DND-41 (cell line): ENCODE results near the gene PDZD11.
A peak's percentile ranks its signal among the peaks of the same experiment; 100 is the strongest.

Experiments used
- ATAC-seq: fragments of 200-7000 bp; cut with Tn5 transposase; 3 replicates; pipeline ENCODE4 v1.9.1; 2021; ENCODE audit warnings: low read depth; ENCODE audit not compliant: insufficient read depth
- DNase-seq: peaks from one replicate; pipeline ENCODE4 v3.0.0-alpha.2; 2020
- H2AFZ ChIP-seq: 2 replicates; pipeline ENCODE4 v1.6.0; 2012; ENCODE audit warnings: low read depth, low read length
- H3K27ac ChIP-seq: 2 replicates; pipeline ENCODE4 v1.5.1; 2012; ENCODE audit warnings: low read length, inconsistent platforms
- H3K27me3 ChIP-seq: fragments of 200-600 bp; sonication (generic); 2 replicates; pipeline ENCODE4 v1.6.0; 2012; ENCODE audit warnings: low read length, mild to moderate bottlenecking, inconsistent platforms; ENCODE audit not compliant: insufficient read depth, poor library complexity
- H3K36me3 ChIP-seq: 2 replicates; pipeline ENCODE4 v1.5.1; 2012; ENCODE audit warnings: low read length, inconsistent platforms; ENCODE audit not compliant: insufficient read depth
- H3K4me1 ChIP-seq: 2 replicates; pipeline ENCODE4 v1.5.1; 2012; ENCODE audit warnings: mild to moderate bottlenecking, low read length; ENCODE audit not compliant: insufficient read depth
- H3K4me2 ChIP-seq: 2 replicates; pipeline ENCODE4 v1.6.0; 2012; ENCODE audit warnings: mild to moderate bottlenecking, moderate library complexity, low read length, inconsistent platforms; ENCODE audit not compliant: insufficient read depth
- H3K4me3 ChIP-seq, 2 experiments: fragments of 200-600 bp in 1 of 2; shearing (Covaris generic) in 1 of 2; 2 replicates each; pipeline ENCODE4 v1.5.1; 2012 to 2016; ENCODE audit warnings: inconsistent platforms in 2 of 2, low read length in 2 of 2, mild to moderate bottlenecking in 2 of 2, low read depth in 1 of 2, moderate library complexity in 1 of 2
- H3K79me2 ChIP-seq: 2 replicates; pipeline ENCODE4 v1.6.0; 2012; ENCODE audit warnings: low read length, inconsistent platforms; ENCODE audit not compliant: insufficient read depth
- H3K9ac ChIP-seq: 2 replicates; pipeline ENCODE4 v1.6.0; 2012; ENCODE audit warnings: low read depth, mild to moderate bottlenecking, inconsistent platforms, low read length, moderate library complexity
- H3K9me3 ChIP-seq: 2 replicates; pipeline ENCODE4 v1.5.1; 2012; ENCODE audit warnings: low read length, moderate library complexity, mild to moderate bottlenecking, inconsistent platforms; ENCODE audit not compliant: insufficient read depth, severe bottlenecking
- H4K20me1 ChIP-seq: 2 replicates; pipeline ENCODE4 v1.6.0; 2012; ENCODE audit warnings: low read length; ENCODE audit not compliant: insufficient read depth
- EZH2 ChIP-seq: IDR thresholded peaks from 3 replicates; pipeline ENCODE4 v1.6.1; 2012; ENCODE audit warnings: borderline replicate concordance, low read depth, mild to moderate bottlenecking, moderate library complexity, low read length, inconsistent platforms; ENCODE audit not compliant: severe bottlenecking
- TF ChIP-seq, protein P1 (sequence below): IDR thresholded peaks from 2 replicates; pipeline ENCODE4 v1.5.1; 2012; ENCODE audit warnings: borderline replicate concordance, low read length, moderate library complexity, mild to moderate bottlenecking; ENCODE audit not compliant: poor library complexity, severe bottlenecking; ENCODE audit errors: extremely low read depth

The PDZD11 gene

DNA sequence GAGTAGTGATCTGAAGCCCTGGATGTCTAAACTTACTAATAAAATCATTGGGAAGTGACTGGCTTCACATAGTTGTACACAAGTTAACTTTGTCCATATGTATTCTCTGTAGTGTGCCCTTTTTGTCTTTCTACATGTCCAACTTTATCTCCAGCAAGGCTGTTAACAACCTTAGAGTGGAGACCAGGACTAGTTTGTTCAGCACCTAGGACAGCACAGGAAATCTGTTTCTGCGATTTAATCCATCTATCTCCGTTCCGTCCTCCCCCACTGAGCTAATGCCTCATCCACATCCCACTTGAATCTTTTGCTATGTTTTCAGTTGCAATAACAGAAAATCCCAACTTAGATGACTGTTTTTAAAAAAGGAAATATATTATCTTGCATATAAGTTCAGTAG is 24.9 kb downstream of the PDZD11 start:
- H3K9ac ChIP-seq: no peak overlapping the region
- H2AFZ ChIP-seq: no peak overlapping the region
- H3K4me3 ChIP-seq: no peak overlapping the region
- no peaks in the 10 kb centered on the region for H3K27me3 ChIP-seq
- DNase-seq (no peak), ATAC-seq (no peak)
- H3K79me2 ChIP-seq: no peaks in the 10 kb centered on the region
- H3K4me2 ChIP-seq: no peak overlapping the region
- H3K9me3 ChIP-seq: no peaks in the 10 kb centered on the region
- no peak for TF ChIP-seq EZH2
- TF ChIP-seq, protein P1, sequence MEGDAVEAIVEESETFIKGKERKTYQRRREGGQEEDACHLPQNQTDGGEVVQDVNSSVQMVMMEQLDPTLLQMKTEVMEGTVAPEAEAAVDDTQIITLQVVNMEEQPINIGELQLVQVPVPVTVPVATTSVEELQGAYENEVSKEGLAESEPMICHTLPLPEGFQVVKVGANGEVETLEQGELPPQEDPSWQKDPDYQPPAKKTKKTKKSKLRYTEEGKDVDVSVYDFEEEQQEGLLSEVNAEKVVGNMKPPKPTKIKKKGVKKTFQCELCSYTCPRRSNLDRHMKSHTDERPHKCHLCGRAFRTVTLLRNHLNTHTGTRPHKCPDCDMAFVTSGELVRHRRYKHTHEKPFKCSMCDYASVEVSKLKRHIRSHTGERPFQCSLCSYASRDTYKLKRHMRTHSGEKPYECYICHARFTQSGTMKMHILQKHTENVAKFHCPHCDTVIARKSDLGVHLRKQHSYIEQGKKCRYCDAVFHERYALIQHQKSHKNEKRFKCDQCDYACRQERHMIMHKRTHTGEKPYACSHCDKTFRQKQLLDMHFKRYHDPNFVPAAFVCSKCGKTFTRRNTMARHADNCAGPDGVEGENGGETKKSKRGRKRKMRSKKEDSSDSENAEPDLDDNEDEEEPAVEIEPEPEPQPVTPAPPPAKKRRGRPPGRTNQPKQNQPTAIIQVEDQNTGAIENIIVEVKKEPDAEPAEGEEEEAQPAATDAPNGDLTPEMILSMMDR: no peak
- H4K20me1 ChIP-seq: no peaks in the 10 kb centered on the region
- H3K36me3 ChIP-seq: no peaks in the 10 kb centered on the region
- H3K27ac ChIP-seq: no peak overlapping the region
- no peaks in the 10 kb centered on the region for H3K4me1 ChIP-seq

DNA sequence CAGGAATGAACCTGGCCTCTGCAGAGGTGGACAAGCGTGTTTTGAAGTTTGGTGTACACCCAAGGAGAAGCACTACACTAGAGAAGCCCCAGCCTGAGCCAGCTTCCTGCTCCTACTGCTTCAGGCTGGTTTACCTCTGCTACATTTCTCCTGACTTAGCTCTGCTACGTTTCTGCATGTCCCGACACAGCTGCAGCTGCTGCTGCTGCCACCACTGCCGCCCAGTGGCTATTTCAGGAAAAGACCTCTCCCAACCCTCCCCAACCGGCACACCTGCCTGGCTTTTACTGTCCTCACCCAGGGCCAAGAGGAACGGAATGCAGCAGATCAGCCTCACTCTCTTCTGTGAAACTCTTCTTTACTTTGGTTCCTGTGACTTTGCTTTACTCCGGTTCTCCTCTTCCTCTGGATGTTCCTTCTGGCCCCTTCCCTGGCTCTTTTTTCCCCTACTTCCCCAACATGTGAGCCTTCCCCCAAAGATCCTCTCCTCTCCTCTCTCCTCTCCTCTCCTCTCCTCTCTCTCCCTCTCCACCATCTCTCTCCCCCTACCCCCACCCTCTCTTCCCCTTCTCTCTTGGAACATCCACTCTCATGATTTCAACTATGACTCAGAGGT is 26.7 kb downstream of the PDZD11 start:
- TF ChIP-seq, protein P1: peak; percentile 38
- no peak for TF ChIP-seq EZH2
- Histone ChIP-seq H3K4me2 (no peak overlapping the region), H3K27me3 (no peaks in the 10 kb centered on the region), H3K27ac (no peak overlapping the region), H4K20me1 (no peaks in the 10 kb centered on the region), H3K9ac (no peak overlapping the region), H2AFZ (no peak overlapping the region), H3K79me2 (no peaks in the 10 kb centered on the region), H3K36me3 (no peaks in the 10 kb centered on the region), H3K4me3 (no peak overlapping the region), H3K4me1 (no peaks in the 10 kb centered on the region), H3K9me3 (no peaks in the 10 kb centered on the region)
- ATAC-seq (peak; percentile 50; the same call in 1 of the 3 replicates), DNase-seq (peak; percentile 14)

DNA sequence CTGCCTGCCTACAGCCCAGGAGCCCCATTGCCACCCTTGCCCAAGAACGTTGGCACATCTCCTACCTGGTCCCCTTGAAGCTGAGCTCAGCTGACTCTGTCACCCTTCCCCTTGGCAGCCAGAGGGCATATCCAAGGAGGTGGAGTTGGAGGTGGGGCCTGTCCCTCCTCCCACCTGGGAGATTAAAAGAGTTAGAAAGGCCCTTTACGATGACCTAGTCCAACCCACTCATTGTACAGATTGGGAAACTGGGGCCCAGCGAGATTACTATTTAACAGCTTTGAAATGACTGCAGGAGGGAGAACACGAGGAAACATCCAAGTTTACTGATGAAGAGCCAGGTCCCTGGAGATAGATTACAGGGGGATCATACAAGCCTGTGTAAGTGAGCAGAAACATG is 29.6 kb downstream of the PDZD11 start, which contains the start of gene P2RY4:
P2RY4 (minus strand) TSS at position 101 of the 400 bp plus-strand sequence. CDS start 580 bp downstream, outside the sequence.
- H3K27me3 ChIP-seq: no peaks in the 10 kb centered on the region
- no peak within 1 kb of the TSS for H3K9ac ChIP-seq
- no peak within 1 kb of the TSS for H2AFZ ChIP-seq

More for the DNA sequence above, 29.6 kb downstream of the PDZD11 start, which contains the start of gene P2RY4:
- Histone ChIP-seq H3K4me3 (no peak within 1 kb of the TSS), H3K79me2 (no peaks in the 10 kb centered on the region), H3K4me2 (no peak within 1 kb of the TSS), H3K27ac (no peak within 1 kb of the TSS), H3K36me3 (no peaks in the 10 kb centered on the region), H3K9me3 (no peaks in the 10 kb centered on the region), H4K20me1 (no peaks in the 10 kb centered on the region), H3K4me1 (no peaks in the 10 kb centered on the region)
- ATAC-seq (no peak), DNase-seq (no peak)
- no peak for TF ChIP-seq EZH2
- TF ChIP-seq, protein P1: no peak
